IMR-90 (cell line): ENCODE results near the gene RAD21L1.

Experiments used
- BHLHE40 ChIP-seq: fragments of 150-350 bp; IDR thresholded peaks from 2 replicates; pipeline ENCODE4 v1.6.1; 2016; ENCODE audit warnings: mild to moderate bottlenecking, low read depth, low read length
- CTCF ChIP-seq: conservative IDR thresholded peaks from 2 replicates; pipeline ENCODE4 v1.5.1; 2012; ENCODE audit warnings: mild to moderate bottlenecking, low read depth, low read length, improper control_type of control experiment
- ELK1 ChIP-seq: fragments of 150-350 bp; IDR thresholded peaks from 2 replicates; pipeline ENCODE4 v1.6.1; 2016; ENCODE audit warnings: low read depth, mild to moderate bottlenecking, low read length, moderate library complexity, borderline replicate concordance
- FOS ChIP-seq: fragments of 150-350 bp; IDR thresholded peaks from 2 replicates; pipeline ENCODE4 v1.6.1; 2016; ENCODE audit warnings: low read depth, low read length
- MAFK ChIP-seq: IDR thresholded peaks from 2 replicates; pipeline ENCODE4 v1.6.1; 2012; ENCODE audit warnings: low read depth, low read length, improper control_type of control experiment
- MAZ ChIP-seq: IDR thresholded peaks from 2 replicates; pipeline ENCODE4 v1.6.1; 2012; ENCODE audit warnings: low read depth, mild to moderate bottlenecking, low read length, improper control_type of control experiment, moderate library complexity, borderline replicate concordance
- POLR2A ChIP-seq: IDR thresholded peaks from 2 replicates; pipeline ENCODE4 v1.6.1; 2012; ENCODE audit warnings: mild to moderate bottlenecking, low read depth, low read length
- RAD21 ChIP-seq: IDR thresholded peaks from 2 replicates; pipeline ENCODE4 v1.6.1; 2012; ENCODE audit warnings: low read length, improper control_type of control experiment
- RCOR1 ChIP-seq: IDR thresholded peaks from 2 replicates; pipeline ENCODE4 v1.6.1; 2012; ENCODE audit warnings: mild to moderate bottlenecking, low read length, improper control_type of control experiment; ENCODE audit not compliant: insufficient replicate concordance
- RFX5 ChIP-seq: IDR thresholded peaks from 2 replicates; pipeline ENCODE4 v1.8.0; 2012; ENCODE audit warnings: low read depth, mild to moderate bottlenecking, low read length, moderate library complexity
- SMC3 ChIP-seq: fragments of 150-350 bp; IDR thresholded peaks from 2 replicates; pipeline ENCODE4 v1.6.1; 2016; ENCODE audit warnings: low read depth, mild to moderate bottlenecking, antibody characterized with exemption, low read length, moderate library complexity
- USF2 ChIP-seq: fragments of 150-350 bp; IDR thresholded peaks from 2 replicates; pipeline ENCODE4 v1.6.1; 2017; ENCODE audit warnings: mild to moderate bottlenecking, antibody characterized with exemption, low read length, low read depth

- TF ChIP-seq CTCF, result no peak
- TF ChIP-seq SMC3, result no peak
- no peak for TF ChIP-seq USF2
- TF ChIP-seq POLR2A, result no peak
- TF ChIP-seq MAZ, result no peak
- no peak for TF ChIP-seq RAD21
- TF ChIP-seq RCOR1, result no peak
- no peak for TF ChIP-seq BHLHE40
- no peak for TF ChIP-seq ELK1
- TF ChIP-seq FOS, result no peak
- TF ChIP-seq RFX5, result no peak
- TF ChIP-seq MAFK, result no peak
These were observed 48.9 kb downstream of the RAD21L1 start for GRCh38 chr20:1274485-1275311.
